SK-N-SH treated with all-trans-retinoic acid at 6 μM for 48 hours (cell line): ENCODE results near the gene STX19.
A peak's percentile ranks its signal among the peaks of the same experiment; 100 is the strongest.

Experiments used
- ATAC-seq: fragments of 200-7000 bp; cut with Tn5 transposase; 3 replicates; pipeline ENCODE4 v1.9.1; 2020; ENCODE audit warnings: mild to moderate bottlenecking, moderate library complexity
- ARNTL ChIP-seq: fragments of 450-650 bp; formaldehyde crosslinking; IDR thresholded peaks from 2 replicates; pipeline ENCODE4 v1.5.0; 2020; ENCODE audit warnings: low read depth, mild to moderate bottlenecking, moderate library complexity, borderline replicate concordance
- BACH2 ChIP-seq: fragments of 250-450 bp; sonication (Bioruptor Pico); IDR thresholded peaks from 2 replicates; pipeline ENCODE4 v1.9.0; 2021; ENCODE audit warnings: mild to moderate bottlenecking, borderline replicate concordance
- CREB5 ChIP-seq: fragments of 250-450 bp; sonication (Bioruptor Pico); IDR thresholded peaks from 2 replicates; pipeline ENCODE4 v1.5.1; 2020; ENCODE audit warnings: low read depth, mild to moderate bottlenecking, moderate library complexity
- CSRNP3 ChIP-seq: fragments of 250-450 bp; sonication (Bioruptor Pico); IDR thresholded peaks from 2 replicates; pipeline ENCODE4 v1.5.1; 2021; ENCODE audit warnings: mild to moderate bottlenecking, moderate library complexity
- ESRRG ChIP-seq: fragments of 250-450 bp; sonication (Bioruptor Pico); IDR thresholded peaks from 2 replicates; pipeline ENCODE4 v1.6.1; 2021; ENCODE audit warnings: mild to moderate bottlenecking
- GLIS3 ChIP-seq: fragments of 250-450 bp; sonication (Bioruptor Pico); IDR thresholded peaks from 2 replicates; pipeline ENCODE4 v1.5.0; 2020; ENCODE audit warnings: mild to moderate bottlenecking, moderate library complexity
- ISL1 ChIP-seq: fragments of 250-450 bp; sonication (Bioruptor Pico); IDR thresholded peaks from 2 replicates; pipeline ENCODE4 v2.1.2; 2022; ENCODE audit warnings: mild to moderate bottlenecking, moderate library complexity
- OSR1 ChIP-seq: fragments of 250-450 bp; sonication (Bioruptor Pico); IDR thresholded peaks from 2 replicates; pipeline ENCODE4 v1.8.0; 2022; ENCODE audit warnings: moderate library complexity, mild to moderate bottlenecking, inconsistent platforms
- PATZ1 ChIP-seq: fragments of 250-450 bp; sonication (Bioruptor Pico); IDR thresholded peaks from 2 replicates; pipeline ENCODE4 v1.8.0; 2020; ENCODE audit warnings: mild to moderate bottlenecking, moderate library complexity, borderline replicate concordance
- POU6F1 ChIP-seq: fragments of 250-450 bp; sonication (Bioruptor Pico); IDR thresholded peaks from 2 replicates; pipeline ENCODE4 v1.8.0; 2021; ENCODE audit warnings: low read depth, mild to moderate bottlenecking, moderate library complexity, borderline replicate concordance
- PPARA ChIP-seq: fragments of 250-450 bp; sonication (Bioruptor Pico); IDR thresholded peaks from 2 replicates; pipeline ENCODE4 v1.5.0; 2020; ENCODE audit warnings: mild to moderate bottlenecking, borderline replicate concordance
- RARB ChIP-seq: fragments of 250-450 bp; sonication (Bioruptor Pico); IDR thresholded peaks from 2 replicates; pipeline ENCODE4 v1.8.0; 2021; ENCODE audit warnings: mild to moderate bottlenecking, moderate library complexity
- TCF4 ChIP-seq: fragments of 250-450 bp; sonication (Bioruptor Pico); IDR thresholded peaks from 2 replicates; pipeline ENCODE4 v1.8.0; 2021; ENCODE audit warnings: mild to moderate bottlenecking, moderate library complexity, borderline replicate concordance
- TOX ChIP-seq: fragments of 250-450 bp; sonication (Bioruptor Pico); IDR thresholded peaks from 2 replicates; pipeline ENCODE4 v1.8.0; 2021; ENCODE audit warnings: mild to moderate bottlenecking, moderate library complexity, borderline replicate concordance
- TSHZ2 ChIP-seq: fragments of 250-450 bp; sonication (Bioruptor Pico); IDR thresholded peaks from 2 replicates; pipeline ENCODE4 v1.5.0; 2020; ENCODE audit warnings: mild to moderate bottlenecking, moderate library complexity
- ZC3H10 ChIP-seq: fragments of 250-450 bp; sonication (Bioruptor Pico); IDR thresholded peaks from 2 replicates; pipeline ENCODE4 v1.5.1; 2021; ENCODE audit warnings: mild to moderate bottlenecking, moderate library complexity
- ZFP3 ChIP-seq: fragments of 250-450 bp; sonication (Bioruptor Pico); IDR thresholded peaks from 2 replicates; pipeline ENCODE4 v1.5.0; 2020; ENCODE audit warnings: mild to moderate bottlenecking, moderate library complexity
- ZFP30 ChIP-seq: fragments of 450-650 bp; formaldehyde crosslinking; IDR thresholded peaks from 2 replicates; pipeline ENCODE4 v1.5.0; 2022; ENCODE audit warnings: mild to moderate bottlenecking, moderate library complexity
- ZNF565 ChIP-seq: fragments of 450-650 bp; formaldehyde crosslinking; conservative IDR thresholded peaks from 2 replicates; pipeline ENCODE4 v1.5.0; 2020; ENCODE audit warnings: low read depth, mild to moderate bottlenecking, moderate library complexity
- ZNF70 ChIP-seq: fragments of 450-650 bp; formaldehyde crosslinking; IDR thresholded peaks from 2 replicates; pipeline ENCODE4 v1.5.0; 2020; ENCODE audit warnings: mild to moderate bottlenecking, moderate library complexity

The STX19 gene

GRCh38 chr3:94004301-94004910, 24.0 kb downstream of the STX19 start:
- TF ChIP-seq CREB5 (CRISPR knock-in tag) (no peak), PPARA (no peak), ISL1 (no peak), POU6F1 (CRISPR knock-in tag) (no peak), ZNF70 (CRISPR knock-in tag) (no peak), ZFP3 (CRISPR knock-in tag) (no peak), GLIS3 (no peak), ZC3H10 (CRISPR knock-in tag) (no peak), OSR1 (no peak), ZFP30 (no peak), ARNTL (no peak), TCF4 (CRISPR knock-in tag) (no peak), ESRRG (CRISPR knock-in tag) (no peak), CSRNP3 (CRISPR knock-in tag) (no peak), TOX (no peak)
- ATAC-seq = peak; percentile 88

- no peak for ATAC-seq
- TF ChIP-seq ISL1 = no peak
- no peak for TF ChIP-seq BACH2
- no peak for TF ChIP-seq ZNF565 (CRISPR knock-in tag)
Measured at GRCh38 chr3:94001827-94002495, 26.4 kb downstream of the STX19 start.

GRCh38 chr3:94001191-94001590, 27.2 kb downstream of the STX19 start:
- TF ChIP-seq TOX = no peak
- no peak for TF ChIP-seq ZNF70 (CRISPR knock-in tag)
- no peak for TF ChIP-seq PPARA
- ATAC-seq = no peak

- no peak for ATAC-seq
- TF ChIP-seq PATZ1 (CRISPR knock-in tag) (no peak), CREB5 (CRISPR knock-in tag) (no peak), PPARA (no peak), ARNTL (no peak), ISL1 (no peak), ZC3H10 (CRISPR knock-in tag) (no peak), ZFP3 (CRISPR knock-in tag) (no peak), TSHZ2 (CRISPR knock-in tag) (no peak), ZNF70 (CRISPR knock-in tag) (no peak), RARB (CRISPR knock-in tag) (no peak), BACH2 (no peak)
- TF ChIP-seq, all 23 proteins: peak for 0
Measured at GRCh38 chr3:93994056-93994455, 34.3 kb downstream of the STX19 start.
